GM21367 (cell line): ENCODE data around the gene ESRP2.

ENCODE experiments used
- ATAC-seq: cut with Tn5 transposase; IDR thresholded peaks from one replicate; pipeline ENCODE4 v1.9.1; 2021; ENCODE audit not compliant: unreplicated experiment

Gene ESRP2

GRCh38 chr16:68264128-68265077 lies 28.5 kb upstream of the ESRP2 start, which contains the start of gene SLC7A6:
SLC7A6 (plus strand) TSS chr16:68264526; CDS start chr16:68274727, 10,201 bp downstream.
- peak; percentile 44 for ATAC-seq

GRCh38 chr16:68263559-68264127 lies 27.7 kb upstream of the ESRP2 start:
- ATAC-seq: peak; percentile 8

GRCh38 chr16:68259007-68259825 lies 23.3 kb upstream of the ESRP2 start:
- ATAC-seq: no peak

- ATAC-seq: no peak
These were observed 22.2 kb upstream of the ESRP2 start for GRCh38 chr16:68257906-68258800.

- no peak for ATAC-seq
These were observed 21.5 kb upstream of the ESRP2 start for GRCh38 chr16:68257251-68257905.

- no peak for ATAC-seq
These were observed 19.8 kb upstream of the ESRP2 start for GRCh38 chr16:68255712-68256111.

GRCh38 chr16:68253721-68254120 lies 17.8 kb upstream of the ESRP2 start:
- ATAC-seq: no peak

- no peak for ATAC-seq
These were observed 16.5 kb upstream of the ESRP2 start for GRCh38 chr16:68252383-68252782.

GRCh38 chr16:68251832-68252231 lies 15.9 kb upstream of the ESRP2 start:
- ATAC-seq: no peak

- ATAC-seq: no peak
These were observed 15.0 kb upstream of the ESRP2 start for GRCh38 chr16:68250951-68251350.

- ATAC-seq: no peak
These were observed 13.4 kb upstream of the ESRP2 start for GRCh38 chr16:68249371-68249770.

GRCh38 chr16:68247932-68248331 lies 12.0 kb upstream of the ESRP2 start:
- no peak for ATAC-seq

- no peak for ATAC-seq
These were observed 11.5 kb upstream of the ESRP2 start for GRCh38 chr16:68247400-68247799.

- ATAC-seq: no peak
These were observed 10.7 kb upstream of the ESRP2 start for GRCh38 chr16:68246666-68247065.

- ATAC-seq: no peak
These were observed 10.2 kb upstream of the ESRP2 start for GRCh38 chr16:68246121-68246520.

GRCh38 chr16:68244903-68245853 lies 9.3 kb upstream of the ESRP2 start, which contains the start of gene PLA2G15:
PLA2G15 (plus strand) TSS chr16:68245373; CDS start chr16:68245427, 54 bp downstream.
- peak; percentile 53 for ATAC-seq

GRCh38 chr16:68244481-68244902 lies 8.6 kb upstream of the ESRP2 start:
- ATAC-seq: no peak
